HEK293 (cell line): Measurements from ENCODE around the gene ZC3H7B.
A peak's percentile ranks its signal among the peaks of the same experiment; 100 is the strongest.

Source experiments
- KLF17 ChIP-seq: fragments of 450-650 bp; formaldehyde crosslinking; IDR thresholded peaks from 2 replicates; pipeline ENCODE4 v1.5.1; 2016; ENCODE audit warnings: missing biosample characterization, missing genetic modification characterization
- SCRT2 ChIP-seq: fragments of 450-650 bp; formaldehyde crosslinking; IDR thresholded peaks from 2 replicates; pipeline ENCODE4 v1.5.1; 2016; ENCODE audit warnings: missing biosample characterization, missing genetic modification characterization
- TCF7L2 ChIP-seq: IDR thresholded peaks from 2 replicates; pipeline ENCODE4 v1.6.1; 2011; ENCODE audit warnings: low read depth, mild to moderate bottlenecking, inconsistent platforms, low read length, moderate library complexity, borderline replicate concordance
- ZBTB21 ChIP-seq: fragments of 450-650 bp; formaldehyde crosslinking; IDR thresholded peaks from 2 replicates; pipeline ENCODE4 v1.5.1; 2017; ENCODE audit warnings: missing biosample characterization, missing genetic modification characterization
- ZBTB49 ChIP-seq: fragments of 450-650 bp; formaldehyde crosslinking; IDR thresholded peaks from 2 replicates; pipeline ENCODE4 v1.5.1; 2016; ENCODE audit warnings: missing biosample characterization, missing genetic modification characterization, low read depth
- ZIC2 ChIP-seq: fragments of 450-650 bp; formaldehyde crosslinking; IDR thresholded peaks from 2 replicates; pipeline ENCODE4 v1.5.1; 2016; ENCODE audit warnings: missing biosample characterization, missing genetic modification characterization
- ZNF10 ChIP-seq: fragments of 450-650 bp; formaldehyde crosslinking; IDR thresholded peaks from 2 replicates; pipeline ENCODE4 v1.5.1; 2017; ENCODE audit warnings: missing biosample characterization, missing genetic modification characterization
- ZNF114 ChIP-seq: fragments of 450-650 bp; formaldehyde crosslinking; IDR thresholded peaks from 2 replicates; pipeline ENCODE4 v1.5.0; 2017; ENCODE audit warnings: missing biosample characterization, missing genetic modification characterization
- ZNF138 ChIP-seq: fragments of 450-650 bp; formaldehyde crosslinking; IDR thresholded peaks from 2 replicates; pipeline ENCODE4 v1.5.1; 2016; ENCODE audit warnings: missing biosample characterization, missing genetic modification characterization, borderline replicate concordance
- ZNF157 ChIP-seq: fragments of 450-650 bp; formaldehyde crosslinking; IDR thresholded peaks from 2 replicates; pipeline ENCODE4 v1.5.1; 2016; ENCODE audit warnings: missing biosample characterization, missing genetic modification characterization
- ZNF174 ChIP-seq: fragments of 450-650 bp; formaldehyde crosslinking; IDR thresholded peaks from 2 replicates; pipeline ENCODE4 v1.5.0; 2017; ENCODE audit warnings: missing biosample characterization, mild to moderate bottlenecking, missing genetic modification characterization
- ZNF274 ChIP-seq, 2 experiments: fragments of 200-500 bp in 1 of 2; fragments of 450-650 bp in 1 of 2; sonication (Bioruptor generic) in 1 of 2; formaldehyde crosslinking in 1 of 2; IDR thresholded peaks; 2 replicates each; pipeline versions ENCODE4 v1.5.1 to v1.6.1; 2014 to 2016; ENCODE audit warnings: borderline replicate concordance in 1 of 2, inconsistent platforms in 1 of 2, low read length in 1 of 2, missing biosample characterization in 1 of 2, missing genetic modification characterization in 1 of 2
- ZNF391 ChIP-seq: fragments of 450-650 bp; formaldehyde crosslinking; IDR thresholded peaks from 2 replicates; pipeline ENCODE4 v1.5.1; 2016; ENCODE audit warnings: low read depth, missing biosample characterization, missing genetic modification characterization, borderline replicate concordance
- ZNF433 ChIP-seq: fragments of 450-650 bp; formaldehyde crosslinking; IDR thresholded peaks from 2 replicates; pipeline ENCODE4 v1.5.1; 2016; ENCODE audit warnings: missing biosample characterization, missing genetic modification characterization, low read depth
- ZNF48 ChIP-seq: fragments of 450-650 bp; formaldehyde crosslinking; IDR thresholded peaks from 2 replicates; pipeline ENCODE4 v1.5.1; 2016; ENCODE audit warnings: missing biosample characterization, missing genetic modification characterization
- ZNF518A ChIP-seq: fragments of 450-650 bp; formaldehyde crosslinking; conservative IDR thresholded peaks from 2 replicates; pipeline ENCODE4 v1.5.1; 2016; ENCODE audit warnings: low read depth, missing biosample characterization, missing genetic modification characterization
- ZNF529 ChIP-seq: fragments of 450-650 bp; formaldehyde crosslinking; IDR thresholded peaks from 2 replicates; pipeline ENCODE4 v1.5.1; 2017; ENCODE audit warnings: missing genetic modification characterization, missing biosample characterization; ENCODE audit not compliant: insufficient replicate concordance
- ZNF585B ChIP-seq: fragments of 450-650 bp; formaldehyde crosslinking; IDR thresholded peaks from 2 replicates; pipeline ENCODE4 v1.5.1; 2016; ENCODE audit warnings: missing biosample characterization, missing genetic modification characterization
- ZNF837 ChIP-seq: fragments of 450-650 bp; formaldehyde crosslinking; IDR thresholded peaks from 2 replicates; pipeline ENCODE4 v1.5.1; 2016; ENCODE audit warnings: missing biosample characterization, missing genetic modification characterization
- ZSCAN30 ChIP-seq: fragments of 450-650 bp; IDR thresholded peaks from 2 replicates; pipeline ENCODE4 v1.5.1; 2018; ENCODE audit warnings: missing biosample characterization, mild to moderate bottlenecking, missing genetic modification characterization, moderate library complexity
- ZXDB ChIP-seq: fragments of 450-650 bp; formaldehyde crosslinking; IDR thresholded peaks from 2 replicates; pipeline ENCODE4 v1.5.1; 2016; ENCODE audit warnings: missing biosample characterization, missing genetic modification characterization
- TF ChIP-seq, protein P1 (sequence below): fragments of 450-650 bp; formaldehyde crosslinking; IDR thresholded peaks from 2 replicates; pipeline ENCODE4 v1.5.1; 2016; ENCODE audit warnings: missing biosample characterization, missing genetic modification characterization
- TF ChIP-seq, protein P2 (sequence below): fragments of 450-650 bp; formaldehyde crosslinking; optimal IDR thresholded peaks from 2 replicates; pipeline ENCODE3; 2016; ENCODE audit warnings: missing biosample characterization, mild to moderate bottlenecking, missing genetic modification characterization
- TF ChIP-seq, protein P3 (sequence below): fragments of 450-650 bp; formaldehyde crosslinking; IDR thresholded peaks from 2 replicates; pipeline ENCODE4 v1.5.1; 2017; ENCODE audit warnings: missing biosample characterization, mild to moderate bottlenecking, missing genetic modification characterization, moderate library complexity

ZC3H7B gene

DNA sequence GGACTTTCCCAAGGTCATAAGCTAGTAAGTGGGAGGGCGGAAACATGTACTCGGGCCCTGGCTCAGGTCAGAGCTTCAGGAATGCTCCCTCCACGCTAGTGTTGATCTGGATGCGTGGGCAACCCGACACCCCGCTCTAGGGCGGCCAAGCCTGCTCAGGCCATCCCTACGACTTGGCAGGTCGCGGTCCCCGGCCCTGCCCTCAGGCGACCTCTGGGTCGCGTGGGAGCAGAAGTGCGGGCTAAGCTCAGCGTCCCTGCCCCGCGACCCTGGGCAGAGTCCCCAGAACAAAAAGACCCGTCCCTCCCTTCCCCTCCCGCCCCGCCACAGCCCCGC lies 79.6 kb downstream of the ZC3H7B start (continued):
- TF ChIP-seq ZNF518A (no peak), ZNF114 (tag by site-specific recombination) (no peak), ZNF174 (no peak), ZIC2 (tag by site-specific recombination) (no peak), ZBTB21 (tag by site-specific recombination) (no peak; the same call in 1 of the 2 replicates), ZNF274 (IDR thresholded peaks at IDR 0.05; ENCODE audit: low read length) (no peak), ZNF274 (tag by site-specific recombination; IDR thresholded peaks at IDR 0.05; ENCODE audit: borderline replicate concordance) (no peak), ZSCAN30 (tag by site-specific recombination) (no peak), ZNF48 (tag by site-specific recombination) (no peak), ZNF837 (tag by site-specific recombination) (no peak), KLF17 (tag by site-specific recombination) (0 out of 2 replicates have a peak, but pooled peaks have one; percentile 43), ZXDB (no peak), ZNF585B (no peak), ZNF138 (tag by site-specific recombination) (no peak), SCRT2 (no peak), ZNF10 (tag by site-specific recombination) (no peak), ZNF433 (tag by site-specific recombination) (no peak), TCF7L2 (no peak), ZNF529 (tag by site-specific recombination) (no peak), ZNF391 (tag by site-specific recombination) (no peak), ZBTB49 (tag by site-specific recombination) (no peak), ZNF157 (tag by site-specific recombination) (no peak)
- TF ChIP-seq, protein P1, sequence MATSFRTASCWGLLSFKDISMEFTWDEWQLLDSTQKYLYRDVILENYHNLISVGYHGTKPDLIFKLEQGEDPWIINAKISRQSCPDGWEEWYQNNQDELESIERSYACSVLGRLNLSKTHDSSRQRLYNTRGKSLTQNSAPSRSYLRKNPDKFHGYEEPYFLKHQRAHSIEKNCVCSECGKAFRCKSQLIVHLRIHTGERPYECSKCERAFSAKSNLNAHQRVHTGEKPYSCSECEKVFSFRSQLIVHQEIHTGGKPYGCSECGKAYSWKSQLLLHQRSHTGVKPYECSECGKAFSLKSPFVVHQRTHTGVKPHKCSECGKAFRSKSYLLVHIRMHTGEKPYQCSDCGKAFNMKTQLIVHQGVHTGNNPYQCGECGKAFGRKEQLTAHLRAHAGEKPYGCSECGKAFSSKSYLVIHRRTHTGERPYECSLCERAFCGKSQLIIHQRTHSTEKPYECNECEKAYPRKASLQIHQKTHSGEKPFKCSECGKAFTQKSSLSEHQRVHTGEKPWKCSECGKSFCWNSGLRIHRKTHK (tag by site-specific recombination) = no peak
- TF ChIP-seq, protein P2, sequence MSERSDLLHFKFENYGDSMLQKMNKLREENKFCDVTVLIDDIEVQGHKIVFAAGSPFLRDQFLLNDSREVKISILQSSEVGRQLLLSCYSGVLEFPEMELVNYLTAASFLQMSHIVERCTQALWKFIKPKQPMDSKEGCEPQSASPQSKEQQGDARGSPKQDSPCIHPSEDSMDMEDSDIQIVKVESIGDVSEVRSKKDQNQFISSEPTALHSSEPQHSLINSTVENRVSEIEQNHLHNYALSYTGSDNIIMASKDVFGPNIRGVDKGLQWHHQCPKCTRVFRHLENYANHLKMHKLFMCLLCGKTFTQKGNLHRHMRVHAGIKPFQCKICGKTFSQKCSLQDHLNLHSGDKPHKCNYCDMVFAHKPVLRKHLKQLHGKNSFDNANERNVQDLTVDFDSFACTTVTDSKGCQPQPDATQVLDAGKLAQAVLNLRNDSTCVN (tag by site-specific recombination) = no peak
- TF ChIP-seq, protein P3, sequence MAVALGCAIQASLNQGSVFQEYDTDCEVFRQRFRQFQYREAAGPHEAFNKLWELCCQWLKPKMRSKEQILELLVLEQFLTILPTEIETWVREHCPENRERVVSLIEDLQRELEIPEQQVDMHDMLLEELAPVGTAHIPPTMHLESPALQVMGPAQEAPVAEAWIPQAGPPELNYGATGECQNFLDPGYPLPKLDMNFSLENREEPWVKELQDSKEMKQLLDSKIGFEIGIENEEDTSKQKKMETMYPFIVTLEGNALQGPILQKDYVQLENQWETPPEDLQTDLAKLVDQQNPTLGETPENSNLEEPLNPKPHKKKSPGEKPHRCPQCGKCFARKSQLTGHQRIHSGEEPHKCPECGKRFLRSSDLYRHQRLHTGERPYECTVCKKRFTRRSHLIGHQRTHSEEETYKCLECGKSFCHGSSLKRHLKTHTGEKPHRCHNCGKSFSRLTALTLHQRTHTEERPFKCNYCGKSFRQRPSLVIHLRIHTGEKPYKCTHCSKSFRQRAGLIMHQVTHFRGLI (tag by site-specific recombination) = no peak
